Bronchial epithelial cell (primary cell): Measurements from ENCODE around the gene OR6N2. TPM values are rescaled to one million over a fixed set of nuclear protein-coding genes. Genes with fewer than 3 reads are reported as not detected.

Source experiments
- DNase-seq: peaks from one replicate; pipeline ENCODE4 v3.0.0-alpha.2; 2010; ENCODE audit warnings: low read depth
- FAIRE-seq: peaks from 2 replicates; lab custom pipeline; 2011; peaks lifted over from hg19 to GRCh38; lab: Jason Lieb, UNC
- H3K27me3 ChIP-seq: 2 replicates; pipeline ENCODE4 v1.5.1; 2011; ENCODE audit warnings: low read length; ENCODE audit not compliant: control insufficient read depth, insufficient read depth
- H3K36me3 ChIP-seq: 2 replicates; pipeline ENCODE4 v1.5.1; 2011; ENCODE audit warnings: low read length; ENCODE audit not compliant: control insufficient read depth, insufficient read depth
- H3K4me3 ChIP-seq: 2 replicates; pipeline ENCODE4 v1.5.1; 2011; ENCODE audit warnings: mild to moderate bottlenecking, low read depth, low read length, control low read depth
- CTCF ChIP-seq: IDR thresholded peaks from 2 replicates; pipeline ENCODE4 v1.5.1; 2011; ENCODE audit warnings: mild to moderate bottlenecking, moderate library complexity, low read length, control low read depth, inconsistent platforms; ENCODE audit not compliant: insufficient read depth, severe bottlenecking
- total RNA-seq: library from RNA; depleted of rRNA; stranded (reverse); fragments of >200 nt; gene quantifications from 2 replicates; pipeline ENCODE4 v1.2.1, GENCODE V29; 2014

OR6N2 gene
- total RNA-seq, 1 donor from 2014 or later, result not detected

GRCh38 chr1:158728510-158729225 lies 52.3 kb downstream of the OR6N2 start:
- H3K4me3 ChIP-seq, result no peak overlapping the region
- H3K36me3 ChIP-seq, result no peaks in the 10 kb centered on the region
- no peak for TF ChIP-seq CTCF
- FAIRE-seq, result no peak
- no peaks in the 10 kb centered on the region for H3K27me3 ChIP-seq
- DNase-seq, result no peak

- H3K36me3 ChIP-seq, result no peaks in the 10 kb centered on the region
- no peaks in the 10 kb centered on the region for H3K27me3 ChIP-seq
- TF ChIP-seq CTCF, result no peak
- H3K4me3 ChIP-seq, result no peak overlapping the region
- DNase-seq, result no peak
- FAIRE-seq, result no peak
Observed at GRCh38 chr1:158724442-158724841, 56.6 kb downstream of the OR6N2 start.

Other genes starting within 250 kb of the OR6N2 start
- gene OR6Y1, start 226.8 kb downstream of the OR6N2 start, total RNA-seq, result not detected in 2 replicates
- gene OR6P1, start 210.6 kb downstream of the OR6N2 start, total RNA-seq, result not detected in 2 replicates
- gene OR10X1, start 201.3 kb downstream of the OR6N2 start, total RNA-seq, result not detected in 2 replicates
- gene OR10Z1, start 175.9 kb downstream of the OR6N2 start, total RNA-seq, result not detected in 2 replicates
- not detected in 2 replicates for gene SPTA1, start 94.5 kb downstream of the OR6N2 start, total RNA-seq
- gene OR6K2, start 80.6 kb downstream of the OR6N2 start, total RNA-seq, result not detected in 2 replicates
- gene OR6K3, start 60.5 kb downstream of the OR6N2 start, total RNA-seq, result not detected in 2 replicates
- gene OR6K6, start 26.5 kb downstream of the OR6N2 start, total RNA-seq, result not detected in 2 replicates
- gene OR6N1, start 9.0 kb downstream of the OR6N2 start, total RNA-seq, result not detected in 2 replicates
- not detected in 2 replicates for gene MNDA, start 50.1 kb upstream of the OR6N2 start, total RNA-seq
- not detected in 2 replicates for gene PYHIN1, start 150.3 kb upstream of the OR6N2 start, total RNA-seq
- gene IFI16, start 228.7 kb upstream of the OR6N2 start, total RNA-seq, result 34.0 and 54.7 TPM in 2 replicates